Smooth muscle cell (in vitro differentiated cells): ENCODE data around the gene AHI1. TPM values are rescaled to one million over a fixed set of nuclear protein-coding genes. Genes with fewer than 3 reads are reported as not detected.
"Not testable (repeated sequence)": the region's sequence is repeated elsewhere in the genome, so short reads cannot be mapped to it uniquely, and the experiment has no call there.

Source experiments
- DNase-seq: peaks from one replicate; lab custom pipeline; 2025; ENCODE audit not compliant: unreplicated experiment; lab: John Stamatoyannopoulos, UW
- H2AFZ ChIP-seq: fragments of 200-600 bp; sonication (generic); 2 replicates; pipeline ENCODE4 v1.6.0; 2016; ENCODE audit warnings: antibody characterized with exemption, low read depth, mild to moderate bottlenecking
- H3F3A ChIP-seq: fragments of 200-600 bp; sonication (generic); 2 replicates; pipeline ENCODE4 v1.6.0; 2017; ENCODE audit warnings: antibody characterized with exemption, low read depth
- H3K27ac ChIP-seq: fragments of 200-600 bp; sonication (generic); 2 replicates; pipeline ENCODE4 v1.5.1; 2016; ENCODE audit warnings: low read depth, mild to moderate bottlenecking
- H3K27me3 ChIP-seq: fragments of 200-600 bp; sonication (generic); 2 replicates; pipeline ENCODE4 v1.6.1; 2016; ENCODE audit warnings: low read depth, mild to moderate bottlenecking
- H3K36me3 ChIP-seq: fragments of 200-600 bp; sonication (generic); 2 replicates; pipeline ENCODE4 v1.5.1; 2016; ENCODE audit warnings: low read depth
- H3K4me1 ChIP-seq: fragments of 200-600 bp; sonication (generic); 2 replicates; pipeline ENCODE4 v1.5.1; 2016; ENCODE audit warnings: low read depth
- H3K4me2 ChIP-seq: fragments of 200-600 bp; sonication (generic); 2 replicates; pipeline ENCODE4 v1.6.0; 2016; ENCODE audit warnings: mild to moderate bottlenecking
- H3K4me3 ChIP-seq: fragments of 200-600 bp; sonication (generic); 2 replicates; pipeline ENCODE4 v1.5.1; 2016; ENCODE audit warnings: mild to moderate bottlenecking
- H3K79me2 ChIP-seq: fragments of 200-600 bp; sonication (generic); 2 replicates; pipeline ENCODE4 v1.6.0; 2016; ENCODE audit warnings: low read depth, mild to moderate bottlenecking
- H3K9ac ChIP-seq: fragments of 200-600 bp; sonication (generic); 2 replicates; pipeline ENCODE4 v1.6.0; 2016; ENCODE audit warnings: low read depth
- H3K9me3 ChIP-seq: fragments of 200-600 bp; sonication (generic); replicated peaks from 2 replicates; pipeline ENCODE4 v1.5.1; 2016; ENCODE audit warnings: low read depth
- H4K20me1 ChIP-seq: fragments of 200-600 bp; sonication (generic); 2 replicates; pipeline ENCODE4 v1.6.0; 2016; ENCODE audit warnings: low read depth
- CTCF ChIP-seq: fragments of 200-600 bp; sonication (generic); IDR thresholded peaks from 2 replicates; pipeline ENCODE4 v1.5.1; 2017; ENCODE audit warnings: borderline replicate concordance, mild to moderate bottlenecking, antibody characterized with exemption; ENCODE audit not compliant: insufficient read depth, poor library complexity, severe bottlenecking
- WGBS: methylation state at CpG from one replicate; pipeline ENCODE4 v1.1.7; 2016; ENCODE audit warnings: low lambda C conversion rate; 5-methylcytosine and 5-hydroxymethylcytosine counted together
- polyA plus RNA-seq: library from polyadenylated mRNA; unstranded; fragments of >200 nt; fragmentation: Nextera tagmentation; extraction: Ambion mirVana; gene quantifications from 2 replicates; pipeline ENCODE4 v1.2.1, GENCODE V29; 2016
- total RNA-seq: library from RNA; depleted of rRNA; stranded (reverse); fragments of >200 nt; gene quantifications from 2 replicates; pipeline ENCODE4 v1.2.3, GENCODE V29; 2014

The AHI1 gene
- total and polyA plus RNA-seq, 2 experiments from 2014 or later: 16.0 to 18.8 TPM

- WGBS: 100% methylated on average over 1 of the region's 1 CpG
- no peaks in the 10 kb centered on the region for H3K9me3 ChIP-seq
- H3K4me3 ChIP-seq: no peak overlapping the region
- no peaks in the 10 kb centered on the region for H3F3A ChIP-seq
- DNase-seq: no peak
- H3K79me2 ChIP-seq: no peaks in the 10 kb centered on the region
- H3K4me2 ChIP-seq: no peak overlapping the region
- H3K27ac ChIP-seq: no peak overlapping the region
- TF ChIP-seq CTCF: no peak
- no peaks in the 10 kb centered on the region for H3K36me3 ChIP-seq
- no peak overlapping the region for H3K9ac ChIP-seq
- no peaks in the 10 kb centered on the region for H3K4me1 ChIP-seq
- H4K20me1 ChIP-seq: no peaks in the 10 kb centered on the region
- H2AFZ ChIP-seq: no peak overlapping the region
- H3K27me3 ChIP-seq: no peaks in the 10 kb centered on the region
Observed at GRCh38 chr6:135351635-135352034, 145.9 kb downstream of the AHI1 start.

GRCh38 chr6:135347887-135348286 is 149.7 kb downstream of the AHI1 start:
- no peak for TF ChIP-seq CTCF
- no peak overlapping the region for H2AFZ ChIP-seq
- H3K9ac ChIP-seq: no peak overlapping the region
- H3K4me1 ChIP-seq: no peaks in the 10 kb centered on the region
- no peaks in the 10 kb centered on the region for H3K27me3 ChIP-seq
- H3K36me3 ChIP-seq: no peaks in the 10 kb centered on the region
- DNase-seq: no peak
- H3F3A ChIP-seq: no peaks in the 10 kb centered on the region
- 78% methylated on average over 4 of the region's 4 CpGs for WGBS
- H3K79me2 ChIP-seq: no peaks in the 10 kb centered on the region
- no peak overlapping the region for H3K4me3 ChIP-seq
- H4K20me1 ChIP-seq: no peaks in the 10 kb centered on the region
- H3K4me2 ChIP-seq: no peak overlapping the region
- H3K27ac ChIP-seq: no peak overlapping the region
- no peaks in the 10 kb centered on the region for H3K9me3 ChIP-seq

- Histone ChIP-seq H3K27me3 (no peaks in the 10 kb centered on the region), H3K27ac (no peak overlapping the region), H2AFZ (no peak overlapping the region), H4K20me1 (no peaks in the 10 kb centered on the region), H3K4me1 (no peaks in the 10 kb centered on the region), H3K4me3 (no peak overlapping the region), H3F3A (no peaks in the 10 kb centered on the region), H3K4me2 (no peak overlapping the region), H3K79me2 (no peaks in the 10 kb centered on the region), H3K36me3 (no peaks in the 10 kb centered on the region), H3K9me3 (no peaks in the 10 kb centered on the region), H3K9ac (no peak overlapping the region)
- no peak for TF ChIP-seq CTCF
- no peak for DNase-seq
- WGBS: 96% methylated on average over 1 of the region's 1 CpG
Observed at GRCh38 chr6:135346747-135347146, 150.8 kb downstream of the AHI1 start.

- H3K4me3 ChIP-seq: no peak overlapping the region
- no peak for TF ChIP-seq CTCF
- no peaks in the 10 kb centered on the region for H4K20me1 ChIP-seq
- H3K27ac ChIP-seq: no peak overlapping the region
- H3K9me3 ChIP-seq: no peaks in the 10 kb centered on the region
- H2AFZ ChIP-seq: no peak overlapping the region
- H3K79me2 ChIP-seq: no peaks in the 10 kb centered on the region
- no peaks in the 10 kb centered on the region for H3K4me1 ChIP-seq
- DNase-seq: no peak
- H3K9ac ChIP-seq: no peak overlapping the region
- no peaks in the 10 kb centered on the region for H3K36me3 ChIP-seq
- H3F3A ChIP-seq: no peaks in the 10 kb centered on the region
- no peak overlapping the region for H3K4me2 ChIP-seq
- no peaks in the 10 kb centered on the region for H3K27me3 ChIP-seq
Observed at GRCh38 chr6:135344526-135344925, 153.0 kb downstream of the AHI1 start.

- H4K20me1 ChIP-seq, H3K27ac ChIP-seq, H3K9ac ChIP-seq, H3K27me3 ChIP-seq, H3K4me2 ChIP-seq, H3F3A ChIP-seq, H3K79me2 ChIP-seq, H3K36me3 ChIP-seq, H2AFZ ChIP-seq, H3K9me3 ChIP-seq, H3K4me1 ChIP-seq, H3K4me3 ChIP-seq, DNase-seq: not testable (repeated sequence)
- WGBS: 95% methylated on average over 8 of the region's 8 CpGs
Observed at GRCh38 chr6:135339920-135340319, 157.6 kb downstream of the AHI1 start.
